Stimulated activated CD4-positive, alpha-beta T cell treated with anti-CD3 and anti-CD28 coated beads, Interleukin-1b, Interleukin-23, amount 100 ng/mL, for 1 hour (primary cell): ENCODE data around the gene KIAA1958.
"Not testable (repeated sequence)": the region's sequence is repeated elsewhere in the genome, so short reads cannot be mapped to it uniquely, and the experiment has no call there.

Source experiments
- DNase-seq, 2 donors: peaks; one replicate each; pipeline ENCODE4 v3.0.0-alpha.2; 2020; ENCODE audit warnings: low read depth in 2 of 2

The KIAA1958 gene

DNA sequence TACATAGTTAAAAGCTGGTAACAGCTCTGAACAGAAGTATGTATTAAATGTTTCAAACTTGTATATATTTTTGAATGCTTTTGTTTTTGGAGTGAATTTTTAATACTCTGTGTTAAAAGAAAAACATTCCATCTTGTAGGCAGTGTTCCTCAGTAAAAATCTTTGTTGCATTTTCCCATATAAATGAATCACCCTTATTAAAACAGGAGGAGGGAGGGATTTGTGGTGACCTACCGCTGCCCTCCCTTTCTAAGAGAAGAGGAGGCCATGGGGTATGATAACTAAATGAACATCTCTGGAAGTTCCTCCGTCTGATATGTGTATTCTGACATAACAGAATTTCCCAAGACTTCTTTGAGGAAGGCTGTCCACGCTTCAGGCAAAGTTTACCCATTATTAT is 177.9 kb downstream of the KIAA1958 start:
- DNase-seq: no peak

DNA sequence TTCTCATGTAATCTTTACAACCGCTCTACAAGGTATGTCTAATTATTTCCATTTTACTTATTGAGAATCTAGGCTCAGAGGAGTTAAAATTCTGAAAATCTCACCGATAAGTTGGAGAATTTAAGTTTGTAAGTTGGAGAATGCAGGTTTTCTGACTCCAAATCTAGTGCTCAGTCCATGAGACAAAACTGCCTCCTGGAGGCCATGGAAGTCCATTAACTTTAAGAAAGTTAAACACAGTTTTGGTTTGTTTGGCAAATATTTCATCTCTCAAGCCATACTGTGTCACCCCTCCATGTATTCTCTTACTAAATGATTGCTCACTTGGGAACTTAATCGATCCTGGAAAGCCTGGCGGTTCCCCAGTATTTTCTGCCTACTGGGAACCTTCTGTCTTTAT is 178.7 kb downstream of the KIAA1958 start:
- no peak for DNase-seq

DNA sequence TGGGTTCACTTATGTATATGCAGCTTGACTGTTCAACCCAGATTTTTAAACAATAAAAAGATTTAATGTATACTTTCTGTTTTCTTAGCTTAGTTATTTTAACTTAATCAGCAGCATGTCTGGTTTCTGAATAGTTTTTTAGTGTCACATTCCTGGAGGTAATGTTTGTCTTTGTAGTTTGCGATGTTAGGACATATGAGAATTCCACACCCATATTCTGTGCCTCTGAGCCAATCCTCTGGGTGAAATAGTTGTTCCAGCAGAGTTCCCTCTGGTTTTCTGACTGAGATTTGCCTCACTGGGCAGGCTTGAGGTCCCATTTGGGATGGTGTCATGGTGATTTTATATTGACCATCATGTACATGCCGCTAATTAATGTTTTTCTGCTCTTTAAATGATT is 182.7 kb downstream of the KIAA1958 start:
- no peak for DNase-seq

DNA sequence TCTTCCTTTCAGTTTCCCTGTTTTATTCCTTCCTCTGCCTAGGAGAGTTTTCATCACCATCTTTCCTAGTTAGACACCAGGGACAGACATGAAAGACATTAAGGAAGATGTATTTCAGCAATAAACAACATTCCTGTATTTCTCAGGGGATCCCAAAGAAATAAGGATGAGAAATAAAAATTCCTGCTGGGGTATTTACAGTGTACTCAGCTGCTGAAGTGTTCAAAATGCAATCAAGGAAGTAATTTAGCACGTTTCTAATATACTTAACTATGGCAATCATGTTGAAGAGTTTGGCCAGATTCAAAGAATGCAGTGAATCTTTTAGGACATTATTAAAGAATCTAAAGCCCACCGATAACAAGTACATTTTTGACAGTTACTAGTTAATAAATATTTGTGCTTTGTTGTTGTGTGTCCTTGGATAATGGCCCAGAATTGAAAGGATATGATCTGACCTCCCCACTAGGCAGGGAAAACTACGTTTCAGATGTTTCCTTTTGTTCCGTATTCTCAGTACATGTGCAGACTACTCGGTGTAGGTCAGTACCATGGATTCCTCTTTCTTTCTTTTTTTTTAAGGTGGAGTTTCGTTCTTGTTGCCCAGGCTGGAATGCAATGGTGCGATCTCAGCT is 184.5 kb downstream of the KIAA1958 start:
- no peak for DNase-seq

DNA sequence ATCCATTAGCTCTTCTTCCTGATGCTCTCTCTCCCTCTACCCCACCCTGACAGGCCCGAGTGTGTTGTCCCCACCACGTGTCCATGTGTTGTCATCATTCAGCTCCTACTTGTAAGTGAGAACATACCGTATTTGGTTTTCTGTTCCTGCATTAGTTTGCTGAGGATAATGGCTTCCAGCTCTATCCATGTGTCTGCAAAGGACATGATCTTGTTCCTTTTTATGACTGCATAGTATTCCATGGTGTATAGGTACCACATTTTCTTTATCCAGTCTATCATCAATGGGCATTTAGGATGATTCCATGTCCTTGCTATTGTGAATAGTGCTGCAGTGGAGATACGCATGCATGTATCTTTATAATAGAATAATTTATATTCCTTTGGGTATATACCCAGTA is 186.6 kb downstream of the KIAA1958 start:
- not testable (repeated sequence) for DNase-seq

DNA sequence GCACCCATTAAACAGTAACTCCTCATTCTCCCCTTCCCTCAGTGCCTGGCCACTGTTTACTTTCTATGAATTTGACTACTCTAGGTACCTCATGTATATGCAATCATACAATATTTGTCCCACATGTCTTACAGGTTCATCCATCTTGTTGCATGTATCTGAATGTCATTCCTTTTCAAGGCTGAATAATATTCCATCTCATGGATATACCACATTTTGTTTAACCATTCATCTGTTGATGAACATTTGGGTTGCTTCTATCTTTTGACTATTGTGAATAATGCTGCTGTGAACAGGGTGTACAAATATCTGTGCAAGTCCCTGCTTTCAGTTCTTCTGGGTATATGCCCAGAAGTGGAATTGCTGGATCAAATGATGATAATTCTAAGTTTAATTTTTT is 190.4 kb downstream of the KIAA1958 start:
- DNase-seq: no peak

DNA sequence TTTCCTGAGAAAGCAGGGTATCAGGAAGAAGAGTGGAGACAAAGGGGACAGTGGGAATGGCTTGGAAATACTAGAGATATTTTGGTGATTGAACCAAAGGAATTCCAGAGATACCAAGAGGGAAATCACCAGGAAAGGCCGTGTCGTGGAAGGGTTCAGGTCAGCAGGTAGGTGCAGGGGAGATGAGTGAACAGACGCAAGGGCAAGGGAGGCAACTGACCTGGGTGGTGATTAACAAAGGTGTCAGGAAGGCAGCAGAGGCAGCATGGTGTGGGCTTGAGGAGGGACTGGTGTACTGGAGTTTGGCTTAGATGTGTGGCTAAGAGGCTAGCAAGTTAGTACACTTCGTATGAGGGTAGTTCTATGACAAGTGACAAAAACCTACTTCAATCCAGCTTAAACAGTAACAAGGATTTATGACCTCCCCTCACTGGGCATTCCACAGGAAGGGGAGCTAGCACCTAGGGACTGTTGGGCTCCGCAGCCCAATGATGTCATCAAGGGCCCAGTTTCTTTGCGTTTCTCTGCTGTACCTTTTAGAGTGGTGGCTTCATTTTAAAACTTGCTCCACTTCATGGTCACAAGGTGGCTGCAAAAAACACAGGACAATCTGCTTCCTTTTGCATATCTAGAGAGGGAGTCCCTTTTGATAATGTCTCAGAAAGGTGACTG is 194.2 kb downstream of the KIAA1958 start:
- no peak for DNase-seq

DNA sequence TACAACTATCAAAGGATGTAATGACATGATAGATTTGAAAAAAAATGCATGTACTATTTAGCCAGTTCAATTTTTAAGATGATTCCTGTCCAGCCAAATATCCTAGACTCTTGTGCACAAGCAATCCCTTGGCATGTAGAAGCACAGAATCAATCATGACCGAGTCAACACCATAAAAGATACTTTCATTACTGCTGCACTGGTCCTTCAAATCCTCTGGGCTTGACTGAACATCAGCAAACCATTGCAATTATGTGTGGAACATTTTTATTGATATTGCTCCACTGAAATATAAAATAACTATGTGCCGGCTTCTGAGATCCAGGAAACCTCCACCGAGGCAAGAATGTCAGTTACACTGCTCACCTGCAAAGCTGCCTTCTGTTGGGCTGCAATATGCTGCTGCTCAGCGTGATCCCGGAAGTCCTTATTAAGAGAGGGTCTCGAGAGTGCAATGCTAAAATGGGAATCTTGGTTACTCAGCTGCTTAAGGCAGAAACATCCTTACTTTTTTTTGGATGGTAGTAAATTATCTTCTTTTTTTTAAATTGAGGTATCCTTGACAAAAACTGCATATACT is 202.6 kb downstream of the KIAA1958 start:
- no peak for DNase-seq

DNA sequence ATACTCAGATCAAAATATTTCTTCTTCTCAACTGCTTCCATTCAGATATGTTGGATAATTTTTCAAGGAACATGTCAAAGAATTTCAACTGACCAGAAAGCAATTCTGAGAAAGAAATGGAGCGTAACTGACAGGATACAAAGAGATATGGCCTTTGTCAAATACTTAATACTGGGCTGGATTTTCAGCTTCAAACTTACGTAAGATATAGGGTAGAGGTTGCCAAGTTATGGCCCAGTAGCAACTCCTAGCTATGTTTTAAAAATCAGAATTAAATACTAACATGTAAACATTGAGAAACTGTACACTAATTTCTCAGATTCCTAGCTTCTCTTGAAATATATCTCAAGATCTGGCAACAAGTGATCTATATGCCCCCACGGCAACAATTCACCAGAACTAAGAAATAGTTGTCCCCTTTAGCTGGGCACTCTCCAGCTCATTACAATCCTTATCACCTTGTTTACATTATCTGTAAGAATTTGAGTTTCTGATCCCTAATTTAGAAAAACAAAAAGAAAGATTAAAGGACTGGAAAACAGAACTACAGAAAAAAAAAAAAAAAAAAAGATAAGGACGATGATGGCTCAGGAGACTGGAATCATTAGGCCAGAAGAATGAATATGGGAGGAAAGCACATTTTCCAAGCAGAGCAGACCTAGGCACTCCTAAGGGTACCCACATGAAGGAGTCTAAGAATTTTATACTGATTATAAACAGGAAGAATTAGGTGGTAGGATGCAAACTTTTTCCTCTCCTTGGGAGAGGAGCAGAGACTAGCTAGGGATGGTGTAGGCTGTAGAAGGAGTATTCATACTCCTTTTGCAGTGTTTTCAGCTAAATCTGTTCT is 208.3 kb downstream of the KIAA1958 start:
- no peak for DNase-seq

DNA sequence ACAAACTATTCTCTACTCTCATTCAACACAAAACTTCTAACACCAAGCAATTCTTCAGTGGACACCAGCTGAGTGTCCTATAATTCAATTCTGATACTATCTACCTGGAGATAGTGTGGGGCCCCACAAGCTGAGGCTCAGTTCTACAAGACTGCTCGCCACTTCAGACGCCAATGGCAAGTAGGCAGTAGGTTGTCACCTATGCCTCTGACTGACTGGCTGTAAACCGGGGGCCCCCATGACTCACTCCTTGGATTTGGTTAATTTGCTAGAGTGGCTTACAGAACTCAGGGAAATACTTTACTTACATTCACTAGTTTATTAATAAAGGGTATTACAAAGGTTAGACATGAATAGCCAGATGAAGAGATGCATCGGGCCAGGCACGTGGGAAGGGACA is 209.8 kb downstream of the KIAA1958 start:
- no peak for DNase-seq

DNA sequence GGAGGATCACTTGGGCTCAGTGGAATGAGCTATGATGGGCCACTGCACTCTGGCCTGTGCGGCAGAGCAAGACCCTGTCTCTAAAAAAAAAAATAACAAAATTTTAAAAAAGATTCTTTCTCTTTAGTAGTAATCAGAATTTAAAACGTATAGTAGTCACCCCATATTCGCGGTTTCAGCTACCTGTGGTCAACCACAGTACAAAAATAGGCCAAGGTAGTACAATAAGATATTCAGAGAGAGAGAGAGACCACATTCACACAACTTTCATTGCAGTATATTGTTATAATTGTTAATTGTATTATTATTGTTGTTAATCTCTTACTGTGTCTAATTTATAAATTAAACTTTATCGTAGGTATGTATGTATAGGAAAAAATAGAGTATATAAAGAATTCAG is 212.6 kb downstream of the KIAA1958 start:
- DNase-seq: no peak

DNA sequence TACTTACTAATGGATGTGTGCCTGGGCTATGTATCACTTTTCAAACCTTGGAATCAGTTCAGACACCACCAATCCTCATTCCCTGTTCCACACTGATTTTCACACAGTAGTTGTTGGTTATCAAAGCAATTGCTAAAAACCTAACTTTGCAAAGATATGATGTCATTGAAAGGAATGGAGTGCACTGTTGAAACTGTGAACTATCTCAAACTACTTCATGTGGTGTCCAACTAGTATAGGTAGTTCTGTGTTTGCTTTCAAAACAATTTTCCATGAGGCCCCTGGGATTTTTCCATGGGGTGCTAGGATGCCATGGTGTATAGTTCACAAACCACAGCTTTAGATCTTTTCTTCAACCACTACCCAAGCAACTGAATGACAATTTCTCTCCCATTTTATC is 213.5 kb downstream of the KIAA1958 start:
- no peak for DNase-seq

DNA sequence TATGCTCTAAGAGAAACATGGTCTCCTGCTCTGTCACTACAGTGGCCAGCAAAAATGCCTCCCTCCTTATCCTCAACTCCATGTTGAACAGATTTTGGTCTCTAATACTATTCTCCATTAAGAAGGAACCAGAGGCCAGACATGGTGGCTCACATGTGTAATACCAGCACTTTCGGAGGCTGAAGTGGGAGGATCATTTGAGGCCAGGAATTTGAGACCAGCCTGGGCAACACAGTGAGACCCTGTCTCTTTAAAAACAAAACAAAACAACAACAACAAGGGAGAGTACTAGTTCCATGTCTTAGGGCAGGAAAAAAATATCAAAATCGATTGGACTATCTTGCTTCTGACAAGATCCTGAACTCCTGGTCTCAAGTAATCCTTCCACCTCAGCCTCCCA is 216.7 kb downstream of the KIAA1958 start:
- no peak for DNase-seq

DNA sequence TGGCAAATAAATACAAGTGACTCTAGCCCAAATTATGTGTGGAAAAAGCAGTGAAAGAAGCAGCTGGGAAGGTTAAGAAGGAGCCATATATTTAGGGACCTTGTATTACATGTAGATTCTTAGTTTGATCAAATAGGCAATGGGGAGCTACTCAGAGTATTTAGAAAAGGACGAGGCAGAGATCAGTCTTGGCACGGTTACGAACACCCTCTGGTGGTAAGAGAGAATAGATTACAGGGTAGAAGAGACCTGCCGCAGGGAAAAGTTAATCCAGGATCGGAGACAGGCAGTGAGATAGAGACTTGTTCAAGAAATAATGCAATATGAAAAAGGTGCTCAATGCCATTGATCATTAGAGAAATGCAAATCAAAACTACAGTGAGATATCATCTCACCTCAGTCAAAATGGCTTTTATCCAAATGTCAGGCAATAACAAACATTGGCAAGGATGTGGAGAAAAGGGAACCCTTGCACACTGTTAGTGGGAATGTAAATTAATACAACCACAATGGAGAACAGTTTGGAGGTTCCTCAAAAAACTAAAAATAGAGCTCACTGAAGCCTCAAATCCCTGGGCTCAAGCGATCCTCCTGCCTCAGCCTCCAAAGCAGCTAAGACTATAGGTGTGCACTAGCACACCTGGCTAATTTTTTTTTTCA is 219.3 kb downstream of the KIAA1958 start:
- no peak for DNase-seq

DNA sequence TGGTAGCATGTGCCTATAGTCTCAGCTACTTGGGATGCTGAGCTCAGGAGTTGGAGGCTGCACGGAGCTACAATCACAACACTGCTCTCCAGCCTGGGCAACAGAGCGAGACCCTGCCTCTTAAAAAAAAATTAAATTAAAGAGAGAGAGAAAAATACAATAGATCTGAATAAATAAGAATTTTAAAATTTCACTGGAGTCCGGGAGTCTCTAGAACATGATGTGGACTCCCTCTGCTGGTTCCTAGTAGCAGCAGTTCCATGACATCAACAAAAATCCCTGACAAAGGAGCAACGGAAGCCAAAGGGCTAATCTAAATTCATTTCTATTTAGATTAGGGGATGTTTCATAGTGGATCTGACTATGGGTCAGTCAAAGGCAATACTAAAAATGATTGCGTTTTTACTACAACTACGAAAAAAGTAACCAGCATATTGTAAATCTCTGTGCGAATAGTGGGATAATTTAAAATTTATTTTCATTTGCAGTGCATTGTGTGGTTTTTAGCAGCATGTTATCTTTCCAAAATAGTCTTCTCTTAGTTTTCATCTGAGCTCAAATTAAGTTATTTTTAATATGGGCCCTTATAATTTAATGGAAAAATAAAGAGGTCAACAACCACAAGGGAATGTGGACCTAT is 224.5 kb downstream of the KIAA1958 start:
- DNase-seq: no peak

DNA sequence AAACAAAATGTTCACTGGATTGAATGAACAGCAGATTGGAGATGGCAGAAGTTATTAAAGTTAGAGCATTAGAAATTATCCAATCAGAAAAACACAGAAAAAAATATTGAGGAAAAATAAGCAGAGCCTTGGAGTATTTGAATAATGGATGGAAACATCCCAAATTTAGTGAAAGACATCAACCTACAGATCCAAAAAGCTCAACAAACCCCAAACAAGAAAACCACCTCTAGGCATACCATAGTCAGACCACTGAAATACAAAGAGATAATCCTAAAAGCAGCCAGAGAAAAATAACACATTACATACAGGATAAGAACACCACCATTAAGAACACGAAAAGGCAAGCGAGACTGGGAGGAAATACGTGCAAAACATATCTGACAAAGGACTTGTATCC is 226.1 kb downstream of the KIAA1958 start:
- DNase-seq: no peak

DNA sequence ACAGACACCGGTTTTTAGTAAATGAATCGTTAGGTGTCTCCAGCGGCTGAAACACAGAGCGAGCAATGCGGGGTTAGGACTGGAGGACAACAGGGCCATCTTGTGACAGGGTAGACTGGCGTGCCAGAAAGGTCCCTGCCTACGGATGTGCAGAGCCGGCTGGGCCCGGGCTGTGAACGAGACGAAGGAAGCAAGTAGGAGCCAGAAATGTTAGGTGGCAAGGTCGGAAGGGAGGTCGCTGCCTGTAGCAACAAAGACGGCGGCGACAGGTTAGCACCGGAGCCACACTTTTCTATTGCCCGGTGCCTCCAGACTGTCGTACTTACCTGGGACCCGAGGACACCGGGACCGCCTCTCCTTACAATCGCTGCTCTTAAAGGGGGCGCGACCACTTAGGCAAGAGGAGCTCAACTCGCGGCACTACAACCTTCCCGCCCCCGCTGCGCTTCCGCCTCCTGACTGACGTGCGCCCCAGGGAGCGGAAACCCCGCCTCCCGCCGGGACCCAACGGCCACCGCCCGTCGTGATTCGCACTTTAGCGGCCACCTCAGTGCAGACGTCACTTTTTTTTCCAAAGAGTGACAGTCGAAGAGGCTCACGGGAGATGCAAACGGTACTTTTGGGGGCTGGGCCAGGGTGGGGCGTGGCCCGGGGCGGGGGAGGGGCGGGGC is 231.2 kb downstream of the KIAA1958 start, which contains the start of gene INIP:
INIP (minus strand) TSS at position 457 of the 671 bp plus-strand sequence. CDS start 1,632 bp downstream, outside the sequence.
- DNase-seq: peak; percentile 89 to 94
